HG03135 (cell line): Measurements from ENCODE around the gene ATG5.
"Not testable (repeated sequence)": the region's sequence is repeated elsewhere in the genome, so short reads cannot be mapped to it uniquely, and the experiment has no call there.

Experiments
- ATAC-seq: cut with Tn5 transposase; IDR thresholded peaks from one replicate; pipeline ENCODE4 v1.9.1; 2021; ENCODE audit warnings: mild to moderate bottlenecking, moderate library complexity; ENCODE audit not compliant: unreplicated experiment

Gene ATG5

DNA sequence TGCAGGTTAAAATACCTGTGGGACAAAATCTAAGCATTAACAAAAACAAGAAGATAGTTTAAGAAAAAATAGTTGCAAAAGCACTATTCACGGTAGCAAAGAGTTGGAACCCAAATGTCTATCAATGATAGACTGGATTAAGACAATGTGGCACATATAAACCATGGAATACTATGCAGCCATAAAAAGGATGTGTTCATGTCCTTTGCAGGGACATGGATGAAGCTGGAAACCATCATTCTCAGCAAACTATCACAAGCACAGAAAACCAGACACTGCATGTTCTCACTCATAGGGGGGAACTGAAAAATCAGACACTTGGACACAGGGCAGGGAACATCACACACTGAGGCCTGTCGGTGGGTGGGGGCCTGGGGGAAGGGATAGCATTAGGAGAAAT, 65.8 kb downstream of the ATG5 start:
- not testable (repeated sequence) for ATAC-seq

- no peak for ATAC-seq
Measured at GRCh38 chr6:106258726-106259125, 66.8 kb downstream of the ATG5 start.

DNA sequence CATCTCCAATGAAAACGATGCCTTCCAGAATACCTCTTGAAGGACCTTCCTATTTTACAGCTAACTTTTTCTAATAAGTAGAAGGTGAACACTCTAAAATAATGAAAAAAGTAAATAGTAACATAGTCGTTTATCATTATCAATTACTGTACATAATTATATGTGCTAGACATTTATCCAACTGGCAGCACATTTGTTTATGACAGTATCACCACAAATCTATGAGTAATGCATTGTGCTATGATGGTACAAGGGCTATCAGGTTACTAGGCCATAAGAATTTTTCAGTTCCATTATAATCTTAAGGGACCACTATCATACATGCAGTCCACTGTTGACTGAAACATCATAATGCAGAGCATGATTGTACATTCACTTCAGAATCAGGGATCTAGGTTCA, 68.4 kb downstream of the ATG5 start:
- no peak for ATAC-seq

DNA sequence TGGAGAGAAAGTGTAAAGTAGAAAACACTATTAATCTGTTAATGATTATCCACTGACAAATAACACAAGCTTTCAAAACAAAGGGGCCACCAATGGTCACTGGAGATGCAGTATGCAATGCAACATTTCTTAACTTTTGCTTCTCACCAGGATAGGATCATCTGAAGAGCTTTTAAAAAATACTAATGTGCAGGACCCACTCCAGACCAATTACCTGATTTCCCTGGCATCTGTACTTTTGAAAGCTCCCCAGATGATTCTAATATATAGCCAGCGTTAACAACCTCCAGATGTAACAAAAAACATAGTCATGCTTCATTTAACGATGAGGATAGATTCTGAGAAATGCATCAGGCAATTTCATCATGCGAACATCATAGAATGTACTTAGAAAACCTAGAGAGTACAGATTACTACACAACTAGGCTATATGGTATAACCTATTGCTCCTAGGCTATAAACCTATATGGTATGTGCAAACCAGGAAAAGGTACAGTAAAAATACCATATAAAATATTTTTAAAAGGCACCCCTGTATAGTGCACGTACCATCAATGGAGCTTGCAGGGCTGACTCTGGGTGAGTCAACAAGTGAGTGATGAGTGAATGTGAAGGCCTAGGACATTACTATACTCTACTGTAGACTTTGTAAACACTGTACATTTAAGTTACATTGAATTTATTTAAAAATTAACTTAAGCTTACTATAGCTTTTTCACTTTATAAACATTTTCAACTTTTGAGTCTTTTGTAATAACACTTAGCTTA, 69.2 kb downstream of the ATG5 start:
- ATAC-seq, result no peak

GRCh38 chr6:106255306-106255705, 70.3 kb downstream of the ATG5 start:
- ATAC-seq, result no peak

- no peak for ATAC-seq
Measured at GRCh38 chr6:106254636-106255035, 70.9 kb downstream of the ATG5 start.

DNA sequence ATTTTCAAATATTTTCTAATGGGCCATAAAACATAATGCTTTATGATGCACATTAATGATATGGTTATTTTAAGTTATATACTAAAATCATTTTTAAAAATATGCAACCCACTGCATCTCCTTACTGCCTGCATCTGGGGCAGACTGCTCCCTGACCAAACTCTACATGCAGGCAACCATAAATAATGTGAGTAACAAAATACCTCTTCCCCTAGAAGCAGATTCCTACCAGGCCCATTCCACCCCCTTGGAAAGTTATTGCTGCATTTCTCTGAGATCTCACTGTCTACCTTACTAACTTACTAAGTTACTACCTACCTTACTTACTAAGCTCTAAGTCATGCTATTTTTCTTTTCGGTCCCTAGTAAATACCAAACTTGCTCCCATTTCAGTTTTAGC, 71.8 kb downstream of the ATG5 start:
- no peak for ATAC-seq

- ATAC-seq, result no peak
Measured at GRCh38 chr6:106253172-106253571, 72.4 kb downstream of the ATG5 start.

DNA sequence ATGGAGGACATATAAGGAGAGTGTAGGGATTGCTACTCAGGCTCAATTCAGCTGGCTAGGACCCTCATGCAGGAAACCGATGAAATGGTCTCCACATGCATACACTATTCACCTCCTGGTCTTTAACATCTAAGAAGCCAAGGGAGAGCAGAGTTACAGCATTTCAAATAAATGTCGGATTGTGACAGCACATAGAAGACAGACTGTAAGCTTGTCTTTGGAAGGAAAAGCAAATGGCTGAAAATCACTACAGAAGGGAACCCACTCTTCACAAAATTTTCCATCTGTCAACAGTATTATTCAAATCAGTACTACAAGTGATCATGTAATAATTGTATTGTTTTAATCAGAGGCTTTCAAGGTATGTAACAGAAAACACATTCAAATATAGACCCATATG, 72.9 kb downstream of the ATG5 start:
- no peak for ATAC-seq

GRCh38 chr6:106251531-106252255, 73.9 kb downstream of the ATG5 start:
- not testable (repeated sequence) for ATAC-seq

GRCh38 chr6:106250953-106251352, 74.6 kb downstream of the ATG5 start:
- ATAC-seq, result no peak

GRCh38 chr6:106249658-106250057, 75.9 kb downstream of the ATG5 start:
- no peak for ATAC-seq

GRCh38 chr6:106247733-106248132, 77.8 kb downstream of the ATG5 start:
- no peak for ATAC-seq

DNA sequence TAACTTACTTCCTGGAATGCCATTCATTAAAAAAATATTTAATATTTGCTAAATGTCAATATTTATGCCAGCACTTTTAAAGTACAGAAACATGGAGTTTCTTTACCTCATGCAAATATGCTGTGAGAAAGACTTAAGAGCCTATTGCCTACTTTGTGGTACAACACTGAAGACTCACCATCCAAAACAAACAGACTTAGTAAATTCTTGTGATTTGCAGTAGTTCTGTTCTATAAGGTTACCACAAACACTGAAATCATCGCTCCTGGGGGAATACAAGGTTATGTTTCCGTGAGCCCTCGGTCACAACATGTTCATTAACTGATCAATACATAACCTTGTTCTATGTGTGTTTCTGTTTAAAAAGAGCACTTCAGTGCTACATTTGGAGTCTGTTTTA, 78.3 kb downstream of the ATG5 start:
- no peak for ATAC-seq

DNA sequence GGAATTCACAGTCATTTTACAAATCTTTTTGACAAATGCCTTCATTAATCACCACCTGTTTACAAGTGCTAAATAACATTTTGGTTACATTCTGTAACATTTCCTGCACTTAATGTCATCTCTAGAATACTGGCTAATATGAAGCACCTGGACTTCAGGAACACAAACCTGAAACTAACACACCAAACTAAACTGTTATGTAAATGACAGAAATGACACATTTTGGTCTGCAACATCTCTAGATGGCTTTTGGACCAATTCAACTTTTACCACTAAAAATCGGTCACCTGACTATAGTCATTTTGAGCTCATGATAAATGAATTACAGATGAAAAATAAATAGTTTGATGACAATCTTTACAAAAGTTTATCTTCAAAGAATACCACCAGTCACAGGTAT, 80.6 kb downstream of the ATG5 start:
- ATAC-seq, result no peak

DNA sequence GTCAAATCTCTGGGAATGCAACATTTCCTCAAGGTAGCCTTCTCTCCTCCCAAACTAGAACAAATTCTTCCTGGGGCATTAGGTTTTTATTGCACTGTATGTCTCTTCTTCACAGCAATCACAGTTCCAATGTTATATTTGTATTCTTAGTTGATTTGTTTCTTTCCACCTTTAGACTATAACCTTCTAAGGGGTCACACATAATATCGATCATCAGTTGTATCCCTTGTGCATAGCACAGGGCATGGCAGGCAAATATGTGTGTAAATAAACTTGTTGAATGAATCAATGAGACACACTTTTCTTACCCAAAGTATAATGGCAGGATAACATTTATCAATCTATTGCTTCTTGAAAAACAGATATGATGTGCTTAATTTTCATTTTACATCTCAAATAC, 81.0 kb downstream of the ATG5 start:
- ATAC-seq, result no peak

GRCh38 chr6:106243261-106243660, 82.3 kb downstream of the ATG5 start:
- ATAC-seq, result no peak

DNA sequence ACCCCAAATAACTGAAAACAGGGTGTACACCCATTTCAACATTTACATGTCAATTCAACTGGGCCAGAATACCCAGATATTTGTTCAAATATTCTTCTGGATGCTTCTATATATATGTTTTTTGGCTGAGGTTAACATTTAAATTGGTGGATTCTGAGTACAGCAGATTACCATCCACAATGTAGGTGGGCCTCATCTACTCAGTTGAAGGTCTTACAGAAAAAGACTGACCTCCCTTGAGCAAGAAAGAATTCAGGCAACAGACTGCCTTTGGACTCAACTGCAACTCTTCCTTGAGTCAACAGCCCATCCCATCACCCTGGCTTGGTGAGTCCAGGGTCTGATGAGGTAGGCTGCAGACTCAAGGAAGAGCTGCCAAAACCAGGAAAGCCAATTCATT, 84.1 kb downstream of the ATG5 start:
- no peak for ATAC-seq

- no peak for ATAC-seq
Measured at GRCh38 chr6:106237286-106237685, 88.3 kb downstream of the ATG5 start.

DNA sequence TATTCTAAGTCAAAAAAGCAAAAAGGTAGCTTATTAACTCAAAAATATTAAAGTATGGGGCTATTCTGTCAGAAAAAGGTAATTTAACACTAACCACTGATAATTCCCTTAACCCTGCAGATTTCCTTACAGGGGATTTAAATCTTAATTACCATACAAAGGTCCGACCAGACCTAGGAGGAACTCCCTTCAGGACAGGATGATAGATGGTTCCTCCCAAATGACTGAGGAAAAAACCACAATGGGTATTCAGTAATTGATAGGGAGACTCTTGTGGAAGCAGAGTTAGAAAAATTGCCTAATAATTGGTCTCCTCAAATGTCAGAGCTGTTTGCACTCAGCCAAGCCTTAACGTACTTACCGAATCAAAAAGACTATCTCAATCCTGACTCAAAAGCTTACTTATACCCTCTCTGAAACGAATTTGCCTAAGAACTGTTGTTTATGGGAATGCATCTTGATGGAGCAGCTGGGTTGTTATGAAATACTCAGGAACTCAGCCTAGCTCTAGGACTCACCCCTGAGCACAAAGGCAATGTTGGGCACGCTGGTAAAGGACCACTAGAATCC, 95.6 kb downstream of the ATG5 start:
- not testable (repeated sequence) for ATAC-seq

DNA sequence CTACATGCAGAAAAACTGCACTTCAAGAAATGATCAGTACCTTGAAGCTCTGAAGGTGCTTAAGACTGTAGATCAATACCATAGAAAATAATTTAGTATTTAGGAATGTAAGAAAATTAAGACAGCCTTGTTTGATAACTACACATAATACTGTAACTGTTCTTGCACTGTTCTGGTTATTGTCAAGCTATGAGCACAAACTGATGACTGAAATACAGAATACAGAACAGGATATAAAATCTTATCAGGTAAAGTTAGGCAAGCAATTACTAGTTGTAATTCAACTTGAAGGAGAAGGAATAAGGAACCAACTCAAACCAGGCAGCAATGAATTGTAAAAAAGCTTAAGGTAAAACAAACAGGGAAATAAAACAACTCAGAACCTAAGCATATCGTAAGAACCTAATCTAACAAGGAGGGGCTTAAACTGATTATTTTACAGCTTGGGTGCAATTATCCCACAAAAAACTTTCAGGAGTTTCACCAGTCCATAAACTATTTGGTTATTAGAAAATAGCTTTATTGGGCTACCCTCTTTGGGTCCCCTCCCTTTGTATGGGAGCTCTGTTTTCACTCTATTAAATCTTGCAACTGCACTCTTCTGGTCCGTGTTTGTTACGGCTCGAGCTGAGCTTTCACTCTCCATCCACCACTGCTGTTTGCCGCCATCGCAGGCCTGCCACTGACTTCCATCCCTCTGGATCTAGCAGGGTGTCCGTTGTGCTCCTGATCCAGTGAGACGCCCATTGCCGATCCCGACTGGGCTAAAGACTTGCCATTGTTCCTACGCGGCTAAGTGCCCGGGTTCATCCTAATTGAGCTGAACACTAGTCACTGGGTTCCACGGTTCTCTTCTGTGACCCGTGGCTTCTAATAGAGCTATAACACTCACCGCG, 97.7 kb downstream of the ATG5 start:
- no peak for ATAC-seq
